H1 (cell line): Measurements from ENCODE around the gene HIGD2B. TPM values are rescaled to one million over a fixed set of nuclear protein-coding genes. Genes with fewer than 3 reads are reported as not detected.
A peak's percentile ranks its signal among the peaks of the same experiment; 100 is the strongest.

Experiments used
- CTCF ChIA-PET: fragments of 300-600 bp; sonication (Branson Sonifier 250); formaldehyde crosslinking; loops from one replicate; lab custom pipeline; 2021; ENCODE audit not compliant: partially characterized antibody; lab: Charles Lee
- POLR2A ChIA-PET: fragments of 300-600 bp; sonication (Branson Sonifier 250); formaldehyde crosslinking; loops from one replicate; lab custom pipeline; 2021; ENCODE audit warnings: inconsistent platforms; ENCODE audit not compliant: partially characterized antibody; lab: Charles Lee
- DNase-seq, 2 experiments: peaks; one replicate each; pipeline versions ENCODE4 v3.0.0 to v3.0.0-alpha.2; 2010 to 2022; ENCODE audit warnings: low spot score in 2 of 2, low read depth in 1 of 2, mixed read lengths in 1 of 2
- FAIRE-seq: peaks from 2 replicates; lab custom pipeline; 2011; peaks lifted over from hg19 to GRCh38; lab: Jason Lieb, UNC
- H2AFZ ChIP-seq: 2 replicates; pipeline ENCODE4 v1.8.1; 2012; ENCODE audit warnings: low read length, inconsistent platforms
- H2AK5ac ChIP-seq: 2 replicates; pipeline ENCODE4 v1.6.1; 2013; ENCODE audit warnings: low read depth, low read length
- H2BK120ac ChIP-seq: replicated peaks from 2 replicates; pipeline ENCODE3; 2013; ENCODE audit warnings: low read depth, low read length, inconsistent platforms
- H2BK12ac ChIP-seq: 2 replicates; pipeline ENCODE4 v1.6.1; 2013; ENCODE audit warnings: low read depth, low read length
- H2BK15ac ChIP-seq: 2 replicates; pipeline ENCODE4 v1.6.1; 2013; ENCODE audit warnings: low read length
- H2BK20ac ChIP-seq: 2 replicates; pipeline ENCODE4 v1.6.1; 2013; ENCODE audit warnings: low read length
- H2BK5ac ChIP-seq: 2 replicates; pipeline ENCODE4 v1.6.1; 2013; ENCODE audit warnings: low read depth, low read length
- H3K14ac ChIP-seq: 2 replicates; pipeline ENCODE4 v1.6.1; 2013; ENCODE audit warnings: inconsistent platforms; ENCODE audit not compliant: insufficient read length
- H3K18ac ChIP-seq: 2 replicates; pipeline ENCODE4 v1.6.1; 2013; ENCODE audit warnings: low read length; ENCODE audit errors: extremely low read depth
- H3K23ac ChIP-seq: 2 replicates; pipeline ENCODE4 v1.6.1; 2013; ENCODE audit warnings: inconsistent platforms; ENCODE audit not compliant: insufficient read length
- H3K23me2 ChIP-seq: 2 replicates; pipeline ENCODE4 v1.6.1; 2013; ENCODE audit warnings: low read depth, low read length
- H3K27ac ChIP-seq: 2 replicates; pipeline ENCODE4 v1.6.1; 2011; ENCODE audit warnings: low read depth, low read length, inconsistent platforms
- H3K27me3 ChIP-seq, 4 experiments: replicated peaks in 1 of 4; 1 replicate in 1 of 4; 2 replicates in 3 of 4; pipeline versions ENCODE4 v1.6.1 to v1.8.1; 2011 to 2013; ENCODE audit warnings: low read length in 3 of 4, mild to moderate bottlenecking in 3 of 4, inconsistent platforms in 2 of 4, mixed read lengths in 2 of 4, moderate library complexity in 1 of 4; ENCODE audit not compliant: control insufficient read depth in 3 of 4, insufficient read depth in 3 of 4; ENCODE audit errors: extremely low read depth in 1 of 4
- H3K36me3 ChIP-seq, 4 experiments: 2 replicates each; pipeline versions ENCODE4 v1.6.1 to v1.8.1; 2011 to 2013; ENCODE audit warnings: mild to moderate bottlenecking in 4 of 4, low read length in 3 of 4, moderate library complexity in 2 of 4, control low read depth in 1 of 4, inconsistent platforms in 1 of 4; ENCODE audit not compliant: insufficient read depth in 4 of 4, control insufficient read depth in 2 of 4
- H3K4ac ChIP-seq: replicated peaks from 2 replicates; pipeline ENCODE3; 2013; ENCODE audit warnings: low read length, low read depth, mixed read lengths, inconsistent platforms; ENCODE audit not compliant: insufficient read length
- H3K4me1 ChIP-seq, 4 experiments: replicated peaks in 1 of 4; 1 replicate in 1 of 4; 2 replicates in 3 of 4; pipeline versions ENCODE4 v1.6.1 to v1.8.1; 2011 to 2013; ENCODE audit warnings: low read length in 3 of 4, inconsistent platforms in 2 of 4, mixed read lengths in 1 of 4; ENCODE audit not compliant: insufficient read depth in 4 of 4, control insufficient read depth in 3 of 4
- H3K4me2 ChIP-seq, 2 experiments: 2 replicates each; pipeline versions ENCODE4 v1.6.1 to v1.8.1; 2011 to 2013; ENCODE audit warnings: low read depth in 2 of 2, low read length in 2 of 2, control low read depth in 1 of 2, inconsistent platforms in 1 of 2, mild to moderate bottlenecking in 1 of 2; ENCODE audit not compliant: insufficient read depth in 1 of 2
- H3K4me3 ChIP-seq, 4 experiments: fragments of 200-600, 300-600 bp in 1 of 4; sonication (generic), shearing (Covaris generic), sonication (Bioruptor Twin) in 1 of 4; 2 replicates each; pipeline versions ENCODE4 v1.5.1 to v1.8.1; 2011 to 2016; ENCODE audit warnings: low read length in 4 of 4, low read depth in 3 of 4, control low read depth in 2 of 4, inconsistent platforms in 2 of 4, mild to moderate bottlenecking in 2 of 4, mixed read lengths in 1 of 4, moderate library complexity in 1 of 4; ENCODE audit not compliant: insufficient read depth in 2 of 4; ENCODE audit errors: extremely low read depth in 1 of 4
- H3K56ac ChIP-seq: replicated peaks from 2 replicates; pipeline ENCODE3; 2013; ENCODE audit warnings: low read depth, mild to moderate bottlenecking, mixed read lengths, low read length, inconsistent platforms; ENCODE audit not compliant: insufficient read length
- H3K79me1 ChIP-seq: 2 replicates; pipeline ENCODE4 v1.6.1; 2013; ENCODE audit warnings: low read depth, low read length, control low read depth
- H3K79me2 ChIP-seq, 2 experiments: 2 replicates each; pipeline versions ENCODE4 v1.6.1 to v1.8.1; 2012 to 2013; ENCODE audit warnings: low read length in 2 of 2, mild to moderate bottlenecking in 2 of 2, inconsistent platforms in 1 of 2; ENCODE audit not compliant: insufficient read depth in 2 of 2, control insufficient read depth in 1 of 2
- H3K9ac ChIP-seq, 4 experiments: replicated peaks in 1 of 4; 1 replicate in 1 of 4; 2 replicates in 3 of 4; pipeline versions ENCODE4 v1.6.1 to v1.8.1; 2011 to 2013; ENCODE audit warnings: low read depth in 3 of 4, low read length in 3 of 4, control low read depth in 2 of 4, mild to moderate bottlenecking in 2 of 4, moderate library complexity in 2 of 4, inconsistent platforms in 1 of 4; ENCODE audit errors: extremely low read depth in 1 of 4
- H3K9me3 ChIP-seq, 2 experiments: 2 replicates each; pipeline versions ENCODE4 v1.6.1 to v1.8.1; 2012 to 2013; ENCODE audit warnings: mild to moderate bottlenecking in 2 of 2, moderate library complexity in 2 of 2, control low read depth in 1 of 2, inconsistent platforms in 1 of 2, low read depth in 1 of 2, low read length in 1 of 2, mixed read lengths in 1 of 2; ENCODE audit not compliant: insufficient read depth in 2 of 2
- H4K20me1 ChIP-seq, 2 experiments: replicated peaks in 1 of 2; 2 replicates each; pipeline versions ENCODE3 to v1.8.1; 2011 to 2013; ENCODE audit warnings: inconsistent platforms in 2 of 2, low read length in 2 of 2, mild to moderate bottlenecking in 1 of 2; ENCODE audit not compliant: insufficient read depth in 2 of 2, control insufficient read depth in 1 of 2
- H4K5ac ChIP-seq: 2 replicates; pipeline ENCODE4 v1.6.1; 2013; ENCODE audit warnings: low read length, low read depth, mixed read lengths, inconsistent platforms; ENCODE audit not compliant: insufficient read length
- H4K8ac ChIP-seq: 2 replicates; pipeline ENCODE4 v1.8.0; 2013; ENCODE audit warnings: mild to moderate bottlenecking, moderate library complexity, low read length, inconsistent platforms; ENCODE audit not compliant: insufficient read depth; ENCODE audit errors: extremely low read depth
- H4K91ac ChIP-seq: replicated peaks from 2 replicates; pipeline ENCODE3; 2013; ENCODE audit warnings: low read length, mixed read lengths, inconsistent platforms; ENCODE audit not compliant: insufficient read length
- BACH1 ChIP-seq: IDR thresholded peaks from 2 replicates; pipeline ENCODE4 v1.6.1; 2012; ENCODE audit warnings: low read length, improper control_type of control experiment
- BRCA1 ChIP-seq: IDR thresholded peaks from 2 replicates; pipeline ENCODE4 v1.6.1; 2012; ENCODE audit warnings: low read depth, low read length, improper control_type of control experiment
- CHD1 ChIP-seq: IDR thresholded peaks from 2 replicates; pipeline ENCODE4 v1.6.1; 2012; ENCODE audit warnings: low read depth, low read length, improper control_type of control experiment
- HDAC6 ChIP-seq: IDR thresholded peaks from one replicate; pipeline ENCODE4 v1.7.1; 2012; ENCODE audit warnings: low read depth, mild to moderate bottlenecking, inconsistent platforms, low read length, moderate library complexity
- POLR2A ChIP-seq, 2 experiments: IDR thresholded peaks; 1 replicate in 1 of 2; 2 replicates in 1 of 2; pipeline ENCODE4 v1.6.1; 2011; ENCODE audit warnings: low read depth in 2 of 2, low read length in 2 of 2, mild to moderate bottlenecking in 2 of 2; ENCODE audit errors: control extremely low read depth in 1 of 2
- POLR2AphosphoS5 ChIP-seq: IDR thresholded peaks from 2 replicates; pipeline ENCODE4 v1.6.1; 2011; ENCODE audit warnings: low read depth, low read length
- SAP30 ChIP-seq: fragments of 300-600 bp; sonication (generic); IDR thresholded peaks from 2 replicates; pipeline ENCODE4 v1.7.1; 2012; ENCODE audit warnings: low read length, moderate library complexity, mild to moderate bottlenecking, inconsistent platforms; ENCODE audit not compliant: insufficient read depth, insufficient replicate concordance
- SIX5 ChIP-seq: IDR thresholded peaks from 2 replicates; pipeline ENCODE4 v1.6.1; 2011; ENCODE audit warnings: mild to moderate bottlenecking, low read depth, low read length
- SP4 ChIP-seq: IDR thresholded peaks from 2 replicates; pipeline ENCODE4 v1.6.1; 2012; ENCODE audit warnings: low read length, inconsistent platforms
- TCF12 ChIP-seq: IDR thresholded peaks from 2 replicates; pipeline ENCODE4 v1.6.1; 2011; ENCODE audit warnings: low read depth, mild to moderate bottlenecking, low read length
- WGBS, 2 experiments: shearing (Covaris generic) in 1 of 2; methylation state at CpG; one replicate each; pipeline versions ENCODE4 v1.1.6 to v1.1.7; 2013 to 2015; ENCODE audit warnings: low lambda C conversion rate in 2 of 2, mixed read lengths in 2 of 2, inconsistent platforms in 1 of 2, low coverage in 1 of 2, missing lambda C conversion rate in 1 of 2; ENCODE audit not compliant: insufficient replicate concordance in 2 of 2, insufficient coverage in 1 of 2, insufficient read length in 1 of 2; ENCODE audit errors: extremely low coverage in 1 of 2, missing lambda C conversion rate in 1 of 2; 5-methylcytosine and 5-hydroxymethylcytosine counted together
- long read RNA-seq, 2 experiments: library from RNA in 1 of 2; library from capped mRNA in 1 of 2; stranded (forward); transcript quantifications; one replicate each; pipeline ENCODE4 v2.0.0, GENCODE V29; 2021; ENCODE audit warnings: inconsistent platforms in 1 of 2
- polyA minus RNA-seq, 3 experiments: library from RNA; depleted of rRNA, polyadenylated mRNA; stranded (reverse); fragments of >200 nt; gene quantifications; 1 replicate in 2 of 3; 2 replicates in 1 of 3; pipeline ENCODE4 v1.2.3, GENCODE V29; 2011
- polyA plus RNA-seq, 7 experiments: library from polyadenylated mRNA; depleted of rRNA in 3 of 7; stranded (reverse) in 5 of 7; unstranded in 2 of 7; fragments of >200 nt in 5 of 7; fragments of 200-250 nt in 2 of 7; gene quantifications; 1 replicate in 5 of 7; 2 replicates in 1 of 7; 4 replicates in 1 of 7; pipeline versions ENCODE4 v1.2.1 to v1.2.3, GENCODE V29; 2011 to 2013; ENCODE audit warnings: missing spikeins in 2 of 7, mixed read lengths in 2 of 7
- total RNA-seq: library from RNA; stranded (reverse); fragmentation: NEBNext Ultra II Directional; extraction: Animal tissue kit (Norgen Biotek cat#: 25700); gene quantifications from 2 replicates; pipeline ENCODE4 v1.2.1, GENCODE V29; 2021

The HIGD2B gene, protein sequence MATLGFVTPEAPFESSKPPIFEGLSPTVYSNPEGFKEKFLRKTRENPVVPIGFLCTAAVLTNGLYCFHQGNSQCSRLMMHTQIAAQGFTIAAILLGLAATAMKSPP
- total RNA-seq (not detected in 2 replicates), polyA plus RNA-seq (2011; rRNA removed) (not detected in 2 replicates), polyA minus RNA-seq (2011; rRNA and poly(A)+ RNA removed) (not detected in 2 replicates)
- not detected for polyA plus RNA-seq (2011; cell fraction: cytosol; rRNA removed)
- polyA plus RNA-seq (2011; cell fraction: nucleus; rRNA removed) = not detected
- polyA plus RNA-seq (2012, experiment 1 of 2) = not detected in 4 replicates
- not detected for polyA plus RNA-seq (2012, experiment 2 of 2)
- 0.04 TPM for polyA plus RNA-seq (2013, experiment 1 of 2)
- 0.04 TPM for polyA plus RNA-seq (2013, experiment 2 of 2)
- polyA minus RNA-seq (2011; cell fraction: cytosol; rRNA and poly(A)+ RNA removed) = not detected
- not detected for polyA minus RNA-seq (2011; cell fraction: nucleus; rRNA and poly(A)+ RNA removed)
- long read RNA-seq, experiment 1 = 0 reads
- long read RNA-seq, experiment 2 = 0 reads

DNA sequence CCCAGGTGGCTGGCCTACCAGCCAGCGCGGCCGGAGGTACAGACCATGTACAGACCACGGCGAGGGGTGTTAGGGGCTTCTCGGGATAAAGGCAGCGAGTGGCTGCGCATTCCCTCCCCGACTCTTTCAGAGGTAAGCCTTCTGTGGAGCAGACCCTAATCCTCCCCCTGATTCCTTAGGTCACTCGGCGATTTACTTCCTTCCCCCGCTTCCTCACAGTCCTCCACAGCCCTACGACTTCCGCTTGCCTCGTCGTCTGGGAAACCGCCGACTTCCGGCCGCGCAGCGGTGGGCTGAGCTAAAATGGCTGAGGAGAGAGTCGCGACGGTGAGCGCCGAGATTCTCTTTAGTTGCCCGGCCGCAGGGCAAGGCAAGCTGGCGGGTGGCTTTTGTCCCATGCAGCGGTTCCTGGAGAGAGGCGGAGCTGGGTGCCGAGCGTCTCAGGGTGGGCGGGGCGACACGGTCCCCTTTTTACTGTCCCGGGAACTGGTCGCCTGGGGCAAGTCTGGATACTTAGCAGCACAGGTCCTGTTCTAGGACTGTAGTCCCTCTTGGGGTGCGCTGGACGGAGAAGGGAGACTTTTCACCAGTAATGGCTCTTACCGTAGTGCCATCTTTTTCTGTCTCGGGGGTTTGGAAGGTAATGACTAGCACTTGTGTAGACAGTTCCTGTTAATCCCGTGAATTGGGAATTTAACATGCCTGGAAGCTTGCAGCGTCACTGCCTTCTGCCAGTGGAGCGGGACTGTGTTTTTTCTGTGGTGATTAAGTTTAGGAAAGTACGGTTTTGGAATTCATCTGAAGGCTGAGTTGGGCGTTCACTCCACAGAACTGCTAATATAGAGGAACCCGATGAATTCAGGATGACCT, at the start of gene HIGD2B, which contains the start of gene BBS4:
Gene HIGD2B, minus strand, starts transcription at position 258 of the 870 bp plus-strand sequence. CDS start 9,808 bp downstream, outside the sequence.
Gene BBS4, plus strand, starts transcription at position 283 of the 870 bp plus-strand sequence. Its CDS starts 21 bp downstream, at position 304.
- Histone ChIP-seq H2BK5ac (peak within 1 kb of the TSS; percentile 68), H2BK120ac (peak within 1 kb of the TSS; percentile 30), H3K23ac (no peak within 1 kb of the TSS), H3K9ac (peak within 1 kb of the TSS; percentile 75 to 83 (median 78)), H3K4ac (no peak within 1 kb of the TSS), H3K23me2 (0 out of 2 replicates have a peak, but pooled peaks cover 2% of the 10 kb centered on the region), H3K4me3 (peak within 1 kb of the TSS; percentile 71 to 94 (median 83)), H3K27me3 (no peaks in the 10 kb centered on the region), H3K9me3 (no peaks in the 10 kb centered on the region), H2BK20ac (no peak within 1 kb of the TSS), H3K79me1 (0 out of 2 replicates have a peak, but pooled peaks cover 3% of the 10 kb centered on the region), H2BK15ac (no peak within 1 kb of the TSS), H4K8ac (peak within 1 kb of the TSS; percentile 90), H3K18ac (peak within 1 kb of the TSS; percentile 26), H2AK5ac (no peak within 1 kb of the TSS), H3K4me2 (peak within 1 kb of the TSS; percentile 69 to 84), H3K79me2 (peaks cover 0 to 27% of the 10 kb centered on the region in 2 experiments; a peak in 2 of 4 replicates), H4K91ac (no peak within 1 kb of the TSS), H3K4me1 (0 out of 7 replicates have a peak, but pooled peaks cover 0 to 2% (median 0%) of the 10 kb centered on the region in 4 experiments), H4K20me1 (no peaks in the 10 kb centered on the region), H2BK12ac (peak within 1 kb of the TSS; percentile 29; the same call in 1 of the 2 replicates), H3K27ac (peak within 1 kb of the TSS; percentile 82), H3K56ac (peak within 1 kb of the TSS; percentile 71), H3K36me3 (no peaks in the 10 kb centered on the region), H3K14ac (no peak within 1 kb of the TSS), H2AFZ (peak within 1 kb of the TSS; percentile 91), H4K5ac (peak within 1 kb of the TSS; percentile 76)
- DNase-seq = peak; percentile 86 to 93
- ChIA-PET POLR2A (interaction anchor here (1.0 to 2.1 kb wide), 5 partner anchors 10 to 213 kb away, joined by 4 to 6 read pairs (median 4); no protein-coding TSS in a partner anchor), CTCF (interaction anchor here (0.6 to 3.3 kb wide), 6 partner anchors 15 to 460 kb away, joined by 3 to 13 read pairs (median 4); no protein-coding TSS in a partner anchor)
- no peak for FAIRE-seq
- WGBS, 2 experiments = 3% methylated on average over 49 of the region's 49 CpGs; no CpG with 5 or more reads in 1 of the 2 experiments
- no peak for TF ChIP-seq SIX5
- 0 out of 2 replicates have a peak, but pooled peaks have one; percentile 51 for TF ChIP-seq TCF12
- no peak for TF ChIP-seq SP4
- TF ChIP-seq BACH1 = no peak
- TF ChIP-seq POLR2A (IDR thresholded peaks at IDR 0.05; ENCODE audit: control extremely low read depth in 1 of 2, low read depth in 2 of 2, low read length in 2 of 2) = peak; percentile 80 to 89
- TF ChIP-seq SAP30 = no peak
- peak; percentile 64; the same call in 1 of the 2 replicates for TF ChIP-seq CHD1
- no peak for TF ChIP-seq HDAC6
- no peak for TF ChIP-seq BRCA1
- no peak; the same call in none of the 2 replicates for TF ChIP-seq POLR2AphosphoS5
